GM12874 (cell line): Measurements from ENCODE around the gene EXD1.

Experiments
- TF ChIP-seq, protein P1 (sequence below): IDR thresholded peaks from 2 replicates; pipeline ENCODE4 v1.5.1; 2011; ENCODE audit warnings: low read depth, mild to moderate bottlenecking, control low read depth, low read length, moderate library complexity; ENCODE audit not compliant: insufficient read depth

Gene EXD1

DNA sequence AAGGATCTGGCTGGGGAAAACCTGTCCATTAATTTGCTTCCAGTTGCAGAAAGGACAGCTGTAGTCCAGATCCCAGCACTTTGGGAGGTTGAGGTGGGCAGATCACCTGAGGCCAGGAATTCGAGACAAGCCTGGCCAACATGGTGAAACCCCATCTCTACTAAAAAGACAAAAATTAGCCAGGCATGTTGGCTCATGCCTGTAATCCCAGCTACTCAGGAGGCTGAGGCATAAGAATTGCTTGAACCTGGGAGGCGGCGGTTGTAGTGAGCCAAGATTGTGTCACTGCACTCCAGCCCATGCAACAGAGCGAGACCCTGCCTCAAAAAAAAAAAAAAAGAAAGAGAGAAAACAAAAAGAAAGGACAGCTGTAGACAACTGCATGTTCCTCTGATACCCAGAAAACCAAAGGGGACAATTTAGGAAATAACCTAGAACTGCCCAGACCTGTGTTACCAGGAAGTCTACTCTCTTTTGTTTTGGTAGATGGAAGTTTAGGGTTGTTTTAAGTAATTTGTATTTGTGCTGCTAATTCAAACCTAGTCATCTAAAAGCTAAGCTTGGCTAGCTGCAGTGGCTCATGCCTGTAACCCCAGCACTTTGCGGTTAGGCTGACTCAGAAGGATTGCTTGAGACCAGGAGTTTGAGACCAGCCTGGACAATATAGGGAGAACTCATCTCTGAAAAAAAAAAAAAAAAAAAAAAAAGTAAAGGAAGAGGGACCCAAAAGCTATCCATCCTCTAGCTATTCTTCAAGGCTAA, 22.7 kb downstream of the EXD1 start:
- TF ChIP-seq, protein P1, sequence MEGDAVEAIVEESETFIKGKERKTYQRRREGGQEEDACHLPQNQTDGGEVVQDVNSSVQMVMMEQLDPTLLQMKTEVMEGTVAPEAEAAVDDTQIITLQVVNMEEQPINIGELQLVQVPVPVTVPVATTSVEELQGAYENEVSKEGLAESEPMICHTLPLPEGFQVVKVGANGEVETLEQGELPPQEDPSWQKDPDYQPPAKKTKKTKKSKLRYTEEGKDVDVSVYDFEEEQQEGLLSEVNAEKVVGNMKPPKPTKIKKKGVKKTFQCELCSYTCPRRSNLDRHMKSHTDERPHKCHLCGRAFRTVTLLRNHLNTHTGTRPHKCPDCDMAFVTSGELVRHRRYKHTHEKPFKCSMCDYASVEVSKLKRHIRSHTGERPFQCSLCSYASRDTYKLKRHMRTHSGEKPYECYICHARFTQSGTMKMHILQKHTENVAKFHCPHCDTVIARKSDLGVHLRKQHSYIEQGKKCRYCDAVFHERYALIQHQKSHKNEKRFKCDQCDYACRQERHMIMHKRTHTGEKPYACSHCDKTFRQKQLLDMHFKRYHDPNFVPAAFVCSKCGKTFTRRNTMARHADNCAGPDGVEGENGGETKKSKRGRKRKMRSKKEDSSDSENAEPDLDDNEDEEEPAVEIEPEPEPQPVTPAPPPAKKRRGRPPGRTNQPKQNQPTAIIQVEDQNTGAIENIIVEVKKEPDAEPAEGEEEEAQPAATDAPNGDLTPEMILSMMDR, result no peak

DNA sequence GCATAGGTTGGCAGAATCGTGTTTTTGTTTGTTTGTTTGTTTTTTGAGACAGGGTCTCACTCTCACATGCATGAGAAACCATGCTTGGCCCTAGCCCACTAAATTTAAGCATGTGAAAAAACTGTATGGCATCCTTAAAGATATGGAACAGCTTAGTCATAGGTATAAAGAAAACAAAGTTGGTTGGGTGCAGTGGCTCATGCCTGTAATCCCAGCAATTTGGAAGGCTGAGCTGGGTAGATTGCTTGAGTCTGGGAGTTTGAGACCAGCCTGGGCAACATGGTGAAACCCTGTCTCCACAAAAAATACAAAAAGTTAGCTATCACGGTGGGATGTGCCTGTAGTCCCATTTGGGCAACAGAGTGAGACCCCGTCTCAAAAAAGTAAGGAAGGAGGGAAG, 25.2 kb downstream of the EXD1 start:
- TF ChIP-seq, protein P1, result no peak

DNA sequence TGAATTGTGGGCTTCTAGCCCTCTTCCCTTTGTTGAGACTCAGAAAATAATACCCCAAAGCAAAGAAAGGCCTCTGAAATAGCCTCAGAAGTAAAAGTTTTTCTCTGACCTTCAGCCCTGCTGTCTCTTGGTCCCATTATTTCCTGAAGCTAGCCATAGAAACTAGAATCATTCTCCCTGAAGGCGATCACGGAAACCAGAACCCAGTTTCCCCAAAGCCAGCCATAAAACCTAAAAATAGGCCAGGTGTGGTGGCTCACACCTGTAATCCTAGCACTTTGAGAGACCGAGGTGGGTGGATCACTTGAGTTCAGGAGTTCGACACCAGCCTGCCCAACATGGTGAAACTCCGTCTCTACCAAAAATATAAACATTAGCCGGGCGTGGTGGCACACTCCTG, 27.2 kb downstream of the EXD1 start:
- TF ChIP-seq, protein P1, result no peak

DNA sequence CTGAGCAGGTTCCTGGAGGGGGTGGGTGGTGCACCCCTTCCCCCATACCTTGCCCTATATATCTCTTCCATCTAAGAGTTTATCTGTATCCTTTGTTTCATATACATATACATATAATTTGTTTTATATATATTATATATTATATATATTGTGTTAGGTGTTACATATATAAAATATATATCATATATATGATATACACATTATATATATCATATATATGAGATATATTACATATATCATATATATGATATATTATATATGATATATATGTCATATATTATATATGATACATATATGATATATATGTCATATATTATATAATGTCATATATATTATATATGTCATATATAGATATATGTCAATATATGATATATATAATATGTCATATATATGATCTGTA, 31.1 kb downstream of the EXD1 start:
- TF ChIP-seq, protein P1, result no peak

DNA sequence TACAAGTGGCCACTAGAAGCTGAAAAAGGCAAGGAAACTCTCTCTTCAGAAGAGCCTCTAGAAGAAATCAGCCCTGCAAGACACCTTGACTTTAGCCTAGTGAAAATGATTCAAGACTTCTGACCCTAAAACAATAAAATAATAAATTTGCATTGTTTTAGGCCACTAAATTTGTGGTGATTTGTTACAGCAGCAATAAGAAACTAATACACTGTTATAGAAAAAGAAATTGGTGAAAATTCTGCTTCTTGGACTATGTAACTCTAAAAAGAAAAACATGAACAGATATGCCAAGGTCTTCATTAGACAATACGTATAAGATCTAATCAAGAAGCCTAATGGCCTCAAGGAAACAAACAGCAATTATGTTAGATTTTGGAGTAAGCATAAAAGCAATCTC, 36.1 kb downstream of the EXD1 start:
- TF ChIP-seq, protein P1, result no peak

DNA sequence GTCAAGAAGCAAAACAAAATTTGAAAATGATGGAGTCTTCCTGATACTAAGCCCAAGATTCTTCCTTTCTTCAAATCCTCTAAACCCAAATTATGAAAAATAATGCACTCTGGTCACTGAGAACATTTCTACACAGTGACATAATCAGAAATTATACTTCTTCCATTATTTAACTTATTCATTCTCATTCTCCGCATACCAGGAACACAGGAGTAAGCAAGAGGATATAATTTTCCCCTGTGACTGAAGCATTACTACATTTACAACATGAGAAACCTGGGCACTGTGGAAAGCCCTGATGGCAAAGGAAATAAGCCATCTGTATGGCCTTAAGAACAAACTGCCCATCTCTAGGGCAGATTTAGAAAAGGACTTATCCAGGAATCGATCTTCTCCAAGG, 47.0 kb downstream of the EXD1 start:
- TF ChIP-seq, protein P1, result no peak

DNA sequence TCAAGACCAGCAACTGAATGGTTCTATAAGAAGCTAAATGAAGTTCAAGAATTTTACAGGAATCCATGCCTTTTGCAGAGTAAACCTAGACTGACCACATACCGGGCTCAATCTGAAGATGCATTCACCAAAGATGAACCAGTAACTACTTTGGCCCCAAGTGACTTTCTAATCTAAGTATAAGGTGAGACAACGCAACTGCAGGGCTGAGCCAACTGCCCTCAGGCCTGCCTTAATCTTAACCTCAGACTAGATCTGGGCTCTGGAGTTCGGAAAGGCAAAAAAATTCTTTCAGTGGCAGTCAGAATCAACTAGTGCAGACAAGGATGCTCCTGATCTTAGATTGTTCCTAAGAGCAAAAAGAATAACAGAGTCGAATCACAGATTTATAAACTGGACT, 48.3 kb downstream of the EXD1 start:
- TF ChIP-seq, protein P1, result no peak
